ENCODE data around the gene ETV4. TPM values are rescaled to one million over a fixed set of nuclear protein-coding genes. Genes with fewer than 3 reads are reported as not detected.

ETV4 gene
- total and polyA plus RNA-seq, 2 of the 13 experiments (the other 11 are each of a cell fraction or from before 2014, with no cell fraction given) = 128 to 330 TPM

DNA sequence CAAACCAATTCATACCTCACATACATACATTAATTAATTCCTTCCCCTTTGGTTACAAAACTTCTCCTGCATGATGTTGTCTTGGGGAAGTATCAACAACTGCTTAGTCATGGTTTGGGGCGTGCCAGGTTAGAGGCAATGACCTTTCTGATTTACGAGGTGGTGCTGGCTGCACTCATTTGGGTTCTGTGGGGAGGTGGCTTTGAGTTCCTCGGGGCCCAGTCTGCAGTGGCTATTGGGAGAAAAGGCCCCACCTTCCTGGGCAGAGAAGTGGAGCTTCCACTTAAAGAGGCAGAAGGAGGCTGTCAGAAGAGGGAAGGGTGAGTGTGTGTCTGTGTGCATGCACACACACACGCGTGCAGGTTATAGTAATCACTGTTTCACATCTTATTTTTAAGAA, 10.2 kb upstream of the ETV4 start (continued):
- TF ChIP-seq, protein P1, sequence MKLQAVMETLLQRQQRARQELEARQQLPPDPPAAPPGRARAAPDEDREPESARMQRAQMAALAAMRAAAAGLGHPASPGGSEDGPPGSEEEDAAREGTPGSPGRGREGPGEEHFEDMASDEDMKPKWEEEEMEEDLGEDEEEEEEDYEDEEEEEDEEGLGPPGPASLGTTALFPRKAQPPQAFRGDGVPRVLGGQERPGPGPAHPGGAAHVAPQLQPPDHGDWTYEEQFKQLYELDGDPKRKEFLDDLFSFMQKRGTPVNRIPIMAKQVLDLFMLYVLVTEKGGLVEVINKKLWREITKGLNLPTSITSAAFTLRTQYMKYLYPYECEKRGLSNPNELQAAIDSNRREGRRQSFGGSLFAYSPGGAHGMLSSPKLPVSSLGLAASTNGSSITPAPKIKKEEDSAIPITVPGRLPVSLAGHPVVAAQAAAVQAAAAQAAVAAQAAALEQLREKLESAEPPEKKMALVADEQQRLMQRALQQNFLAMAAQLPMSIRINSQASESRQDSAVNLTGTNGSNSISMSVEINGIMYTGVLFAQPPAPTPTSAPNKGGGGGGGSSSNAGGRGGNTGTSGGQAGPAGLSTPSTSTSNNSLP (IDR thresholded peaks at IDR 0.05; ENCODE audit: low read depth, low read length) = no peak
- TF ChIP-seq ZNF567 (CRISPR knock-in tag; IDR thresholded peaks at IDR 0.05; ENCODE audit: borderline replicate concordance) = no peak
- peak; percentile 49 to 75; a peak in 3 of 4 replicates for TF ChIP-seq MAFK (conservative IDR thresholded peaks at IDR 0.05 in 1 of 2, IDR thresholded peaks at IDR 0.05 in 1 of 2; ENCODE audit: low read length in 2 of 2)
- TF ChIP-seq, protein P2, sequence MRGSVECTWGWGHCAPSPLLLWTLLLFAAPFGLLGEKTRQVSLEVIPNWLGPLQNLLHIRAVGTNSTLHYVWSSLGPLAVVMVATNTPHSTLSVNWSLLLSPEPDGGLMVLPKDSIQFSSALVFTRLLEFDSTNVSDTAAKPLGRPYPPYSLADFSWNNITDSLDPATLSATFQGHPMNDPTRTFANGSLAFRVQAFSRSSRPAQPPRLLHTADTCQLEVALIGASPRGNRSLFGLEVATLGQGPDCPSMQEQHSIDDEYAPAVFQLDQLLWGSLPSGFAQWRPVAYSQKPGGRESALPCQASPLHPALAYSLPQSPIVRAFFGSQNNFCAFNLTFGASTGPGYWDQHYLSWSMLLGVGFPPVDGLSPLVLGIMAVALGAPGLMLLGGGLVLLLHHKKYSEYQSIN (CRISPR knock-in tag; IDR thresholded peaks at IDR 0.05; ENCODE audit: borderline replicate concordance) = no peak
- TF ChIP-seq ZFAT (CRISPR knock-in tag; conservative IDR thresholded peaks at IDR 0.05) = no peak
- no peak for TF ChIP-seq NR1H2 (CRISPR knock-in tag; IDR thresholded peaks at IDR 0.05; ENCODE audit: borderline replicate concordance, low read depth)
- peak; percentile 47; the same call in 1 of the 2 replicates for TF ChIP-seq NR2F6 (IDR thresholded peaks at IDR 0.05)
- peak; percentile 57 for TF ChIP-seq NR2F6 (CRISPR knock-in tag; IDR thresholded peaks at IDR 0.05)
- TF ChIP-seq SMAD3 (CRISPR knock-in tag; IDR thresholded peaks at IDR 0.05) = no peak
- TF ChIP-seq RFX1 (IDR thresholded peaks at IDR 0.05) = no peak
- no peak for TF ChIP-seq MED1 (CRISPR knock-in tag; IDR thresholded peaks at IDR 0.05)
- no peak for TF ChIP-seq POLR2AphosphoS5 (IDR thresholded peaks at IDR 0.05; ENCODE audit: low read depth, low read length)
- TF ChIP-seq ZNF225 (CRISPR knock-in tag; IDR thresholded peaks at IDR 0.05) = no peak
- no peak for TF ChIP-seq MIER2 (CRISPR knock-in tag; IDR thresholded peaks at IDR 0.05)
- peak; percentile 27; the same call in 1 of the 2 replicates for TF ChIP-seq MAFF (IDR thresholded peaks at IDR 0.05; ENCODE audit: low read depth, low read length)
- TF ChIP-seq NFE2L2 (IDR thresholded peaks at IDR 0.05; ENCODE audit: low read length) = peak; percentile 89
- TF ChIP-seq PRDM10 (CRISPR knock-in tag; IDR thresholded peaks at IDR 0.05; ENCODE audit: low read depth) = 0 out of 2 replicates have a peak, but pooled peaks have one; percentile 34
- TF ChIP-seq CBX5 (CRISPR knock-in tag; IDR thresholded peaks at IDR 0.05; ENCODE audit: borderline replicate concordance) = 0 out of 2 replicates have a peak, but pooled peaks have one; percentile 10
- no peak for TF ChIP-seq ZBTB46 (CRISPR knock-in tag; IDR thresholded peaks at IDR 0.05; ENCODE audit: borderline replicate concordance)
